Daoy (cell line): ENCODE results near the gene TM4SF4. TPM values are rescaled to one million over a fixed set of nuclear protein-coding genes. Genes with fewer than 3 reads are reported as not detected.

Experiments used
- DNase-seq: peaks from one replicate; pipeline ENCODE4 v3.0.0-alpha.2; 2015; ENCODE audit warnings: low read depth
- total RNA-seq: library from RNA; depleted of rRNA; stranded (reverse); fragments of >200 nt; shearing (Covaris generic); gene quantifications from 2 replicates; pipeline ENCODE4 v1.2.3, GENCODE V29; 2014

The TM4SF4 gene
- total RNA-seq, 1 experiment from 2014 or later = not detected

DNA sequence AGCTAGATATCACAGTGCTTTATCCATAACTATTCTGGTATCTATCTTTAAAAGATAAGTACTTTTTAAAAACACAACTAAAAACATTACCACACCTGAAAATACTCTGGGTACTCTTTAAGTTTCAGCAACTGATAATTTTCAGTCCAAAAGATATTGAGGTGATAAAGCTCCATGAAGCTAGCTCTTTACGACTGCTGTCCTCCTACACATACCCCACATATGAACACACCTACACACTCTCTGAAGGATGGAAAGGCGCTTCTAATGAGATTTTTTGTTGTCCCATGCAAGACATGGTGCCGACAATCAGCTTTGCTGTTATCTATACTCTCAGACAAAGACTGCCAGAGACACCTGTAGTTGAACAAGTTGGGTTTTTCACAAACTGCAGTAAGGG is 19.1 kb upstream of the TM4SF4 start:
- no peak for DNase-seq

DNA sequence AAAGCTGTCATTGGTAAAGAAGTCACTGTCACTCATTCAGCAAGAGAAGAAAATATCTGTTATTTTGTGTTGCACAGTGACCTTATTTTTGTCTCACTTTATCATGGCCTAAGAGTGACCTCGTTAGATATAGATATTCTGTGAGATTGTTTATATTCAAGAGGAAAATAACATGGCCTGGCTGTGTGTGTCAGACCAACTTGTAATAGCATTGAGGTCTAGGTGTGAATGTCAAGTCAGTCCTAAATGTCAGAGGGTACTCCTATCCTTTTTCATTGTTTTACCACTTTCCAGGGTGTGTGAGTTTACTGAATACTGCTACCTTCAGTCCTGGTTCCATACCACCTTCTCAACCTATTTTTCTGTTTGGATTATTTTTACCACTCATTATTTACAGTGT is 18.5 kb upstream of the TM4SF4 start:
- DNase-seq = no peak

- no peak for DNase-seq
Measured at GRCh38 chr3:149459491-149460059, 14.9 kb upstream of the TM4SF4 start.

DNA sequence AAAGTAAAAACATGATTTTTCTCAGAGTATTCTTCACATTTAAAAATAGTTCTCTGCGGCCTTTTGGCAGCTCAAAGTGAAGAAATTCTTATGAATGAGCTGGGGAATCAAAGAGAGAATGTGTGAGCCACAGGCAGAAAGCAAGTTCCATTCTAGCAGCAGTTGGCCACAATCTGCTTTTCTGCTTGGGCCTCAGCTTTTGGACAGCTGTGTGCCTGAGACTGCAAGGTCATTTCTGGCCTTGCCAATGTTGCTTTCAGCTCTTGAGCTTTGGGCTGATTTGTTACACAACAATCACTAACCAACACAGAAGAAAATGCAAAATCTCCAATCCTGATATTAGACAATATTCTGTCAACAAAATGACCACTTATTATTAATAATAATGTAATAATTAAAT is 14.4 kb upstream of the TM4SF4 start:
- no peak for DNase-seq

DNA sequence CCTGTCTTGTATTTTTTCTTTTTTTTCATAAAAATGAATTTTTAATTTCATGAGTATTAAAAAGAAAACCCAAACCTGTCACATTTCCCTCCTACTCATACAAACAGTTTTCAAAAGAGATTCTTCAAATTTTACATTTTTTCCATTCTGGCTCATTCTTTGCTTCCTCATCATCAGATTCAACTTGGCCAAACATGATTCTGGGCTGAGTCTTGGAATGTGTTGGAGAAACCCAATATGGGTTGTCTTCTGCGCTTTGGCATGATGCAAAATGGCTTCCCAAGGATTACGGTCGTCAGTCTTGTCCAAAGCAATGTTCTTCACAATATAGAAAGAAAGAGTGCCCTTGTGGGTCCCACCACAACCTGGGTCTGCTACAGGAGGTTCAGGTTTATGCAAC is 12.4 kb upstream of the TM4SF4 start:
- DNase-seq = no peak

- DNase-seq = peak; percentile 27
Measured at GRCh38 chr3:149462581-149463011, 11.9 kb upstream of the TM4SF4 start.

DNA sequence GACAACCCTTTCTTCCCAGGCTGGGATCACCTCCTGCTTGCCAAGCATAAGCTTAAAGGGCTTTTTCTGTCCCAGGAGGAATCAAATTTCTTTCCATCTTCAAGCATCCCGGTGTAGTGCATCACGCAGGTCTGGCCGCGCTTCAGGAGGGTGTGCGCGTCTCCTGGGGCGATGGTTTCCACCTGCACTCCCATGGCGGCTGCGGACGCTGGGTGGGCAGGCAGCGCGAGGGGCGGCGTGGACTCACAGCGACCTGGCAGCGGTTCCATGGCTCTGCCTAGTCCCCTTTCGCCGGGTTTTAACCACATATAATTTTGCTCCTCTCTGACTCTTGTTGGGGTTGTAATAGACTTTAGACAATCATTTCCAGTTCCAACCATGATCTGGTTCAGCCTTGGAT is 10.6 kb upstream of the TM4SF4 start:
- DNase-seq = no peak

- DNase-seq = no peak
Measured at GRCh38 chr3:149464542-149465328, 9.8 kb upstream of the TM4SF4 start.

DNA sequence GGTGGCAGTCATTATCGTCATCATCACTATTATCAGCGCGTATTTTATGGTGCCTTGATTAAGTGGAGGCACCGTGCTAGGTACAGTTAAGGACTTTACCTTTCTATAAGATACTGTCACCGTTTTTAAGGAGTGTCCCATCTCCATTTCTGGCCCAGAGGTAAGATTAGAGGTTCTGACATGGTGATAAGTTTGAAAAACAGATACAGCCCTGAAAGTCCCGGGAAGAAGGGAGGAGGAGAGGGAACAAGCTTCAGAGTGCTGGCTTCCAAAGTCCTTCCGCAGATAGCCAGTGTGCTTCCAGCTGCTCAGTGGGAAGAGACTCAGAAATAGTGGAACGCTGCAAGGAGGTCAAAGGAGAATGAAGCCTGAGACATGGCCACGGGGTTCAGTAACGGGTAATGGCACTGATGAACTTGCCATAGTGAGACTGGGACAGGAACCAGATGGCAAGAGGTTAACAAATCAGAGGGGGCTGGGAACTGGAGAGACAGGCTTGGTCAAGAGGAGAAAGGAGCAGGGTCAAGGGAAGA is 9.1 kb upstream of the TM4SF4 start:
- no peak for DNase-seq

DNA sequence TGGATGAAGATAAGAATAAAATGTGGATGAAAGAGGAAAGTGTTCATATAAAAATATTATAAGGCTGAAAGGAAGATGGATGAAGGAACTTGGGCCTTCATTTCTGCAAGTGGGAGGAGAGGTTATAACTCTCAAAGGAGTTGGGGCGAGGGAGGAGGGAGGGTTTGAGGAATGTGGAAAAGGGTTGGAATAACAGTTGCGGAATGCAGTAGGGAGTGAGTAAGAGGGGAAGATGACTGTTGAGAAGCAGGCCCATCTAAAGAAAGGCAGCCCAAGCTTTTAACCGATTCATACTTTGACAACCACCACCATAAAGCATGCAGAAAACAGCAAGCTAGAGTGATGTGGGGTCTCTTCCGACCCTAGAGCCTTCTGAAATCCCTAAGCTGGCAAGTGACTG is 8.3 kb upstream of the TM4SF4 start:
- DNase-seq = peak; percentile 87

- no peak for DNase-seq
Measured at GRCh38 chr3:149468504-149469212, 5.8 kb upstream of the TM4SF4 start.

- no peak for DNase-seq
Measured at GRCh38 chr3:149470381-149470780, 4.1 kb upstream of the TM4SF4 start.

DNA sequence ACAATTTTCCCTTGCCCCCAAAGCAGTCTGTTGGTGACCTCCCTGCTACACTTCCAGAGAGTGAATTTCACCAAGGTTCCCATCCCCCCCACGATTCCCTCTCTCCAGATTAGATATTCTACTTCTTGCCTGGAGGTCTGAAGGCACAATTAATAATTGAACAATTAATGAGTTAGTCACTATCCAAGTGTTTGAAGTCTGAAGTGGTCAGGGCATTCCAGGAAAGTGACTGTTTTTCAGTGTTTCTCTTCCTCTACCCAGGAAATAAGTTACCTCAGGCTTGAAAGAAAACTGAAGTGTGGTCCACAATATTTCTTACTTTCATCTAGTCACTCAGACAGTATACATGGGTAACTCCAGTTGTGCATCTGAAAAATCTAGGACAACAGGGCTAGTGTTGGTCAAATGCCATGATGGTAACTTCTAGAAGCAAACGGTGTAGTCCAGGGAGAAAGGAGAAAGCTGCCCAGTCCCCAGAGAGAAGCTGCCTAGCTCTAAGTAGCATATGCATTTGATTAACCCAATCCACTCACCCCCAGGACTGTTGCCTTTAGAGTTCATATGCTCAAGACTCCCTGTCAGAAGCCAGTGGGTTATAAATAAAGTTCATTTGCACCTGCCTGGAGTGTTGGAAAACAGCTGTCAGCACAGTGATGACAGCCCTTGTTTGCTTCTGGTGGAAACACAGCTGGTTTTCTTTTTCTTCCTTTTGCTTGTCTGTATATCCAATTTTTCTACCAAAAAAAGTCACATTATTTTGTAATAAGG is 2.3 kb upstream of the TM4SF4 start:
- no peak for DNase-seq

DNA sequence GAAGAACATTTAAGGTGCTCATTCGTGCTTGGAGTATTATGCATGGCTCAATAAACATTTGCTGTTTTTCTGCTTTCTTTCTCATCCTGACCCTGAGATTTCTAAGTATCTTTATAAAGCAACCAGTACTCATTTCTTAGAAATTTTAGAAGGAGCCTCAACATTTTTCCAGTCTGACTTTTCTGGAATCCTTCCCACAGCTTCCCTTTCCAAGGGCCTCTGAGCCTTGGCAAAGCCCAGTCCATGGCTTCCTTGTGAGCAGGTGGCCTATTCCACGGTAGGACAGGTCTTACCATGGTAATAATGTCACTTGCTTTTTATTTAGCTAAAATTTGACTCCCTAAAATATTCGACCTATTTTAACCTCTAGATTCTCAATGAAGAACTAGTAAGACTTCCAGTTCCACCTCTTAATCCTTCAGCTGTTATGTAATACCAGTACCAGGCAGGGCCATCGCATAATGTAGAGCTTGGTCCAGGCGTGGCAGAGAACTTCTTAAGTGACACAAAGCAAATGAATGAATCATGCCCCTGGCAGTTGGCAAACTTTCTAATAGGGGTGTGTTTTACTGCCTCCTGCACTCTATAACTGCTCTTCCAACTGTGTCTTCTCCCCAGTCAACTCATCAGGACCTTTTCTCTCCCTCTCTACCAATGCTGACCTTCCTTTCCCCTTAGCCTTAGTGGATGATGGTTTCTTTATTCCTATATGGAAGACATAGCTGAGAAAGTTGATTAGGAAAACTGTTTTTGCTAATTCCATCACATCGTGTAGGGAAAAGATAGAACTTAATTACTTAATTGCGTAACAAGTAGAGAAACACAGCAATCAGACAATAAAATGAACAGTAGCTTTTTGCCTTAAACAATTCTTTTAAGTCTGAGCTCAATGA is 894 bp upstream of the TM4SF4 start:
- DNase-seq = peak; percentile 76

- DNase-seq = no peak
Measured at GRCh38 chr3:149475451-149476060, 1.1 kb downstream of the TM4SF4 start.

DNA sequence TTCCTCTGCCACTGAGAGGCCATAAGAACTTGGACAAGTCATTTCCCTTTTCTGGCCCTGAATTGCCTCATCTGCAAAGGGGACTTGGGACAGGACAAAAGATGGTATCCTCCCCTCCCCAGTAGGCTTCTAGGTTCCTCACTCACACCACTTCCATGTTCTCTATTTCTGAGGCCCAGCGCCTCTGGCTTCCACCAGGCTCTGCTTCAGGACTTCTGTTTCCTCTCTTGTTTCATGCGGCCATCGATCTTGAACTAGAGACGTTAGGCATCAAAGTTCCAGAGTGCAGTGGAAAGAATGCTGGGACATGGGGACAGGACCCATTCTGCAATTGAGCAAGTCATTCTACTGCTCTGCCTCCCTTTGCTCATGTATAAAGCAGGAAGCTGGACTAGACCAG is 1.7 kb downstream of the TM4SF4 start:
- DNase-seq = no peak

DNA sequence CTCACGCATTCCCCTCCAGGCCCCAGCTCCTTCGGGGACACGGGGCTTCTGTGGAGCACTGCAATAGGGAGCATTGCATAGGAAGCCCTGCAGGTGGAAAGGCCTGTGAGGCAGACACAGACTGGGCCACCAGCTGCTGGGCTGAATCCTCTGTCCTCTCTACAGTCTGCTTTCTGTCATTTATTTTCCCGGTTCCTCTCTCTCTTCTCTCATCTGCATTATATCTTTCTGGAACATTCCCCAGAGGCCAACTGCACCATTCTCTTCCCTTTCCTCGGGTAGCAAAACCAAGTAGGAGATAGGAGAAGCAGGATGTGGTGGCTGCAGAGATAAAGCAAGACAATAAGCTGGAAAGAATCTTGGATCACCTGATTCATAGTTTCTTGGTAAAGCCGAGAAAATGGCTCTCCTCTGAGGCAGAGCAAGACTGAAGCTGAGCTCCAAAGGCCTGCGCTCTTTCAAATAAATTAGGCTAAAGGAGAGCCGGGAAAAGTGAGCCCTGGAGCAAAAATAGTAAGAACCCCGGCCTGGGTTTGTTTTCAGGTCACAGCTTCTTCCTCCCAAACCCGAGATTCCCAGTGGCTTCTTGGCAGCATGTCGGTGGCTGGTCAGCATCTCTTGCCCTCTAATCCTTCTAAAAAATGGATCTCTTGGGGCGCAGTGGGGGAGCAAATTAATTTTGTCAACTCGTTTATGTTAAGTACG is 5.3 kb downstream of the TM4SF4 start:
- DNase-seq = peak; percentile 32

- peak; percentile 89 for DNase-seq
Measured at GRCh38 chr3:149480326-149481017, 6.0 kb downstream of the TM4SF4 start.

DNA sequence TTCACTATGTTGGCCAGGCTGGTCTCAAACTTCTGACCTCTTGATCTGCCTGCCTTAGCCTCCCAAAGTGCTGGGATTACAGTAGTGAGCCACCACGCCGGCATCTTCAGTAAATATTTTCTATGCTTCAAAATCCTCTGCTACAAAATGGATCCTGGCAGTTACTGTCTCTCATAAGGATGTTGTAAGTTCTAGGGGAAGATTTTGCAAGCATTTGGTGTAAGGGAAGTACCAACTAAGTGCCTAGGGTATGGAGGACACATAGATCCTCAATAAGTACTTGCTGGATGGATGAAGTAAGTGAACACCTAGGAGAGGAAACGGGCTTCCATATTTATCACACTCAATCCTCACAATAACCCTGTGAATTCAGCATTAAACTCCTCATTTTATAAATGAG is 6.6 kb downstream of the TM4SF4 start:
- DNase-seq = no peak
